Measurements from ENCODE around the gene KLHL17. TPM values are rescaled to one million over a fixed set of nuclear protein-coding genes. Genes with fewer than 3 reads are reported as not detected.

KLHL17 gene
- total RNA-seq, 1 experiment from 2014 or later = 41.4 TPM

GRCh38 chr1:927234-927633 lies 33.1 kb upstream of the KLHL17 start:
- H4K91ac ChIP-seq (ENCODE audit: insufficient read length, low read depth, low read length) = no peak overlapping the region
- H3K4me2 ChIP-seq (ENCODE audit: insufficient read depth, insufficient read length, low read length) = no peak overlapping the region
- no CpG with 5 or more reads among the region's 9 CpGs for WGBS (ENCODE audit: extremely low coverage, insufficient read length, low lambda C conversion rate)
- no peak overlapping the region for H3K56ac ChIP-seq (ENCODE audit: insufficient read length, low read depth, low read length)
- no peak overlapping the region for H3K4me3 Mint-ChIP-seq
- peaks cover 12 to 27% of the 10 kb centered on the region in 2 experiments for H3K4me1 Mint-ChIP-seq
- no peaks in the 10 kb centered on the region for H3K79me1 ChIP-seq (ENCODE audit: insufficient read depth, low read depth, low read length, poor library complexity, severe bottlenecking)
- no peak overlapping the region for H3K27ac ChIP-seq (ENCODE audit: insufficient read length, low read depth, low read length)
- H3K4me1 ChIP-seq (ENCODE audit: insufficient read depth, low read length) = no peaks in the 10 kb centered on the region
- peaks cover 0 to 6% of the 10 kb centered on the region in 2 experiments; a peak in 2 of 5 replicates for H3K9me3 Mint-ChIP-seq
- H2BK5ac ChIP-seq (ENCODE audit: insufficient read length, low read length) = no peak overlapping the region
- H3K36me3 Mint-ChIP-seq (ENCODE audit: insufficient read depth in 1 of 3, low read depth in 3 of 3) = peaks cover 0 to 3% (median 0%) of the 10 kb centered on the region in 3 experiments; a peak in 2 of 7 replicates
- no peaks in the 10 kb centered on the region for H3K79me2 ChIP-seq (ENCODE audit: insufficient read depth, low read length)
- no peak overlapping the region for H2AK5ac ChIP-seq (ENCODE audit: insufficient read length, low read length)
- DNase-seq = no peak
- H3K27ac Mint-ChIP-seq = no peak overlapping the region
- no peak overlapping the region for H2BK12ac ChIP-seq (ENCODE audit: insufficient read length, low read depth, low read length)
- peaks cover 77% of the 10 kb centered on the region for H3K27me3 ChIP-seq (ENCODE audit: insufficient read depth, low read length)
- H2BK20ac ChIP-seq (ENCODE audit: low read depth, low read length, poor library complexity, severe bottlenecking) = no peak overlapping the region
- no peak overlapping the region for H2AFZ ChIP-seq (ENCODE audit: low read length)
- H3K14ac ChIP-seq (ENCODE audit: insufficient read depth, low read length) = no peak overlapping the region
- H2BK15ac ChIP-seq (ENCODE audit: low read depth, low read length) = no peak overlapping the region
- H3K9me3 ChIP-seq (ENCODE audit: control insufficient read depth, low read depth, low read length) = no peaks in the 10 kb centered on the region
- TF ChIP-seq, protein P1, sequence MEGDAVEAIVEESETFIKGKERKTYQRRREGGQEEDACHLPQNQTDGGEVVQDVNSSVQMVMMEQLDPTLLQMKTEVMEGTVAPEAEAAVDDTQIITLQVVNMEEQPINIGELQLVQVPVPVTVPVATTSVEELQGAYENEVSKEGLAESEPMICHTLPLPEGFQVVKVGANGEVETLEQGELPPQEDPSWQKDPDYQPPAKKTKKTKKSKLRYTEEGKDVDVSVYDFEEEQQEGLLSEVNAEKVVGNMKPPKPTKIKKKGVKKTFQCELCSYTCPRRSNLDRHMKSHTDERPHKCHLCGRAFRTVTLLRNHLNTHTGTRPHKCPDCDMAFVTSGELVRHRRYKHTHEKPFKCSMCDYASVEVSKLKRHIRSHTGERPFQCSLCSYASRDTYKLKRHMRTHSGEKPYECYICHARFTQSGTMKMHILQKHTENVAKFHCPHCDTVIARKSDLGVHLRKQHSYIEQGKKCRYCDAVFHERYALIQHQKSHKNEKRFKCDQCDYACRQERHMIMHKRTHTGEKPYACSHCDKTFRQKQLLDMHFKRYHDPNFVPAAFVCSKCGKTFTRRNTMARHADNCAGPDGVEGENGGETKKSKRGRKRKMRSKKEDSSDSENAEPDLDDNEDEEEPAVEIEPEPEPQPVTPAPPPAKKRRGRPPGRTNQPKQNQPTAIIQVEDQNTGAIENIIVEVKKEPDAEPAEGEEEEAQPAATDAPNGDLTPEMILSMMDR (conservative IDR thresholded peaks at IDR 0.05) = no peak
- H2BK120ac ChIP-seq (ENCODE audit: low read depth, low read length, poor library complexity, severe bottlenecking) = no peak overlapping the region
- no peak overlapping the region for H3T11ph ChIP-seq (ENCODE audit: low read length)
- H4K5ac ChIP-seq (ENCODE audit: insufficient read length, low read depth, low read length) = no peak overlapping the region
- peaks cover 7% of the 10 kb centered on the region for H3K23me2 ChIP-seq (ENCODE audit: insufficient read length, low read depth, low read length, poor library complexity, severe bottlenecking)
- H3K27me3 Mint-ChIP-seq (ENCODE audit: low read depth) = peaks cover 90% of the 10 kb centered on the region
- no peak overlapping the region for H3K4ac ChIP-seq (ENCODE audit: low read depth, low read length)
- H3K9ac ChIP-seq (ENCODE audit: extremely low read depth, insufficient read length, low read length) = no peak overlapping the region
- no peak overlapping the region for H3K18ac ChIP-seq (ENCODE audit: insufficient read length, low read depth, low read length)
- H4K8ac ChIP-seq (replicated peaks; ENCODE audit: insufficient read length, low read depth, low read length) = no peak overlapping the region
- peaks cover 10% of the 10 kb centered on the region for H4K20me1 ChIP-seq (ENCODE audit: control insufficient read depth, insufficient read depth, insufficient read length)
- H3K23ac ChIP-seq (ENCODE audit: insufficient read length, low read depth, low read length) = no peak overlapping the region

All from H9 (cell line).